ENCODE measurements around the gene TBCB. TPM values are rescaled to one million over a fixed set of nuclear protein-coding genes. Genes with fewer than 3 reads are reported as not detected.
"Not testable (repeated sequence)": the region's sequence is repeated elsewhere in the genome, so short reads cannot be mapped to it uniquely, and the experiment has no call there.

TBCB gene
- total RNA-seq, 1 experiment from 2014 or later = 536 TPM

DNA sequence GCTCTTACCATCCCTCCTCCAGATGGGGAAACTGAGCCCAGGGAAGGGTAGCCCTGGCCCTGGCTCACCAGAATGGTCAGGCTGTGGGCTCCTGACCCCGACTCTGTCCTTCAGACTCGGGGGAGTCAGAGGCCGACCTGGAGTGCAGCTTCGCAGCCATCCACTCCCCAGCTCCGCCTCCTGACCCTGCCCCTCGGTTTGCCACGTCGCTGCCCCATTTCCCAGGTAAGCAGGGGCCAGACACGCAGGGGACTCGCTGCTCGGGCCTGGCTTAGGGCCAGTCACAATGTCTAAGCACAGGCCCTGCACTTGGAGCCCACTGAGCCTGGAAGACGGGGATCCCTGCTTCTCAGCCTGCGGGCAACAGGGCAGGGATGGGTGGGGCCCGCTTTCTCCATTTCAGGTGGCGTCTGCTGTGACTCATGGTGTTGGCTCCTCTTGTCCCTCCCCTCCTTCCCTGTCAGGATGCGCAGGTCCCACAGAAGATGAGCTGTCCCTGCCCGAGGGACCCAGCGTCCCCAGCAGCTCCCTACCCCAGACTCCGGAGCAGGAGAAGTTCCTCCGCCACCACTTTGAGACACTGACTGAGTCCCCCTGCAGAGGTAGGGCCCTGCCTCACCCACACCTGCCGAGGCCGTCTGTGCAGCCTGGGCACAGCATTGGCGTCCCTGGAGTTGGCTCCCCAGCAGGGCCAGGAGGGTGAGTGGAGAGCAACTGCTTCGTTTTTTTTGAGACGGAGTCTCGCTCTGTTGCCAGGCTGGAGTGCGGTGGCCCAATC, 13.5 kb upstream of the TBCB start:
- DNase-seq (ENCODE audit: low spot score) = peak; percentile 22

DNA sequence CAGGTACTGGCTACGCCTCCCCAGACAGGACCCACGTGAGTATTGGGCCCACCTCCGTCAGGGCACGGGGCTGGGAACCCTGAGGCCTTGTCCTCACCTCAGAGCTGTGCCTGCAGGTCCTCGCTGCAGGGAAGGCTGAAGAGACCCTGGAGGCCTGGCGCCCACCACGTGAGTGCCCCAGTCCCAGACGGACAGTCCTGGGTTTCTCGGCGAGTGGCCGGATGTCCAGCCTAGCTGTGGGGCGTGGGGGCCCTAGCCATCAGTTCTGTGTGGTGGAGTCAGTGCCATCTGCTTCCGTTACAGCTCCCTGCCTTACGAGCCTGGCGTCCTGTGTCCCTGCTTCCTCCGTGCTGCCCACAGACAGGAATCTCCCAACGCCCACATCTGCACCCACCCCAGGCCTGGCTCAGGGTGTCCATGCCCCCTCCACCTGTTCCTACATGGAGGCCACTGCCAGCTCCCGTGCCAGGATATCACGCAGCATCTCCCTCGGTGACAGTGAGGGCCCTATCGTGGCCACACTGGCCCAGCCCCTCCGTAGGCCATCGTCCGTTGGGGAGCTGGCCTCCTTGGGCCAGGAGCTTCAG, 12.1 kb upstream of the TBCB start:
- no peak for DNase-seq (ENCODE audit: low spot score)

DNA sequence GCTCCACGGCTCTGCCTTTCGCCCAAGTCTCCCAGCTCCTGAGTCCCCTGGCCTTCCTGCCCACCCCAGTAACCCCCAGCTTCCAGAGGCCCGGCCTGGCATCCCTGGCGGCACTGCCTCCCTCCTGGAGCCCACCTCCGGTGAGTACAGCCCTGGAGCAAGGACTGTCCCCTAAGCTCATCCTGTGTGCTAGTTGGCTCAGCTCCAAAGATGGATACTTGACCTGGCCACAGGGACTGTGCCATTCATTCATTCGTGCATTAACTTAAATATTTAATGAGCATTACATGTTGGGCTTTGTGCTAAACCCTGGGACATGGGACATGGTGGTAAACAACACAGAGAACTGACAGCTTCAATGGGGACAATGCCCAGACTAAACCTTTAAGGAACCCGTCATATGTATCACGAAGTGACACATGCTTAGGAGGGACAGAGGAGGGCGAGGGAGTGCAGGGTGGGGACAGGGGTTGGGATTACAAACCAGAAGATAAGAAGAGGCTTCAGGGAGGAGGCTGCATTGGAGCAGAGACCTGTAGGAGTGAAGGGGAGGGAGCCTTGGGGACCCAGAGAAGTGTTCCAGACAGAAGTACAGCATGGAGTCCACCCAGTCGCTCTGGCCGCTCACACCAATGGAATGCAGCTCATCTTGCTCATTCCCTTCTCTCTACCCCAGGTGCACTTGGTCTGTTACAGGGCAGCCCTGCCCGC, 11.3 kb upstream of the TBCB start:
- DNase-seq (ENCODE audit: low spot score) = no peak

DNA sequence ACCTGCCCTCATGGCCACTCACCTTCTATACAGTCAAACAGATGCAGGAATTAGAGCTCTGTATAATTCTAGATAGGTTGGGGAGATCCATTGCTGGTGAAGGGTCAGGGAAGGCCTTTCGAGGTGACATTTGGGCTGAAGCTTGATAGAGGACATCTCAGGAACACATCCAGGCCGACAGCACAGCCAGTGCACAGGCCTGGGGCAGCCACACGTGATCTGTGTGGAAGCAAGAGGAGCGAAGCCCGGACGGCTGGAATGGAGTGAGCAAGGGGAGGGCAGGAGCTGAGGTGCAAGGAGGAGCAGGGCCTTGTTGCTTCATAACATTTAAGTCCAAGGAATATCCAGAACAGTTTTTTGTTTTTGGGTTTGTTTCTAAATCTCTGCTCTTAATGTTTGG, 8.8 kb upstream of the TBCB start:
- DNase-seq (ENCODE audit: low spot score) = no peak

DNA sequence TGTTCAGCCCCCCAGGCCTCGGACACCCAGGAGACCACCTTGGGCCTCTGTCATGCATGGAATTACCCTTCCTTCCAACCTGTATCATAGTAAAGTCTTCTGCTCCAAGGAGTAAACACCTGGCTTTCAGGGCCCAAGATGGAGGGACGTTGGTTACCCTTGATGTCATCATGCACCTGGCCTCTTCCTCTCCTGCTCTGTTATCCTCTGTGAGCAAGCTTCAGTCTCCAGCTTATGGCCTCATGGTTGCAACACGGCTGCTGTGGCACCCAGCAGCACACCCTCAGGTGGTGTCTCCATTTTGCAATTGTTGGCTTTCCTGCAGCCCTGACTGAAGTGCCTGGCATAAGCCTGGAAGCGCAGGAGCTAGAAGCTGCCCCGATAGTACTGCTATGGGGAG, 8.3 kb upstream of the TBCB start:
- peak; percentile 23 for DNase-seq (ENCODE audit: low spot score)

DNA sequence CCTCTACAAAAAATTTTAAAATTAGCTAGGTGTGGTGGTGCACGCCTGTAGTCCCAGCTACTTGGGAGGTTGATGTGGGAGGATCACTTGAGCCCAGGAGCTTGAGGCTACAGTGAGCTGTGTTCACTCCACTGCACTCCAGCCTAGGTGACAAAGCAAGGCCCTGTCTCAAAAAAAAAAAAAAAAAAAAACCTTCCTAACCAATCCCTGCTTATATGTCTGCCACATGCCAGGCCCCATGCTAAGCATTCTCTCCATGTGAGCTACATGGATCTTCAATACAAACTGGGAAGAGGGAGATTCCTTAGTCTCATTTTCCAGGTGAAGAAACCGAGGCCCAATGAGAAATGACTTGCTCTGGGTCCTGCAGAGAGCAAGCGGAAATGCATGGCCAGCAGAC, 6.6 kb upstream of the TBCB start:
- DNase-seq (ENCODE audit: low spot score) = no peak

DNA sequence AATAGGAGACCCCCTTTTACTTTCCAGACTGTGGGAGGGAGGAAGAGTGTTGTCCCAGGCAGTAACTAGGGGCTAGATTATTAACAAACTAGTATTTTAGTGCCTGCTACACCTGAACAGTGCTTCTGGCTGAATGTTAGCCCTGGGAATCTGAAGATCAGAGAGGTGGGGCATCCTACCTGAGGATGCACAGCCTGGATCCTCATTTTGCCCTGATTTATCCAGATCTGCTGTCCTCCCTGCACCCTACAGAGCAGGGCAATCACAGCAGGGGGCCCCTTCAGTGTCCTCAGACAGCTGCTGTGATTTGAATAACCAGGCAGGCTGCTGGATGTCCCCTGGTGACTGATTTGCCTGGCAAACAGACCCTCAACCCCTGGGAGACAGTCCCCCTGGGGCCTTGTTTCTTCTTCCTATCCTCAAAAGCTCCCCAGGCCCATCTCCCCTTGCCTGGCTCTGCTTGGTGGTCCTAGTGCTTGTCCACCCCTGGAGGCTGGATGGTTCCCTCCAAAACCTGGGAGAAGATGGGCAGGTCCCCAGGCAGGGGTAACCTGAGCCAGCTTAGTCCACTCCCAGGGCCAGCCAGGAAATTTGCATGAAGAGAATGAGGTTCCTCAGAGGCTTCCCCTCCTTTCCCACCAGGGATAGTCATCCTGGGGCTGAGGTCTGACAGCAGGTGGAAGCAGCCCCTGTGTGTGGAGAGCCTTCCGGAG, 4.6 kb upstream of the TBCB start, which contains the start of gene OVOL3:
Gene OVOL3 (plus strand): TSS at position 657 of the 713 bp plus-strand sequence. CDS start 60 bp downstream, outside the sequence.
- no peak for DNase-seq (ENCODE audit: low spot score)

DNA sequence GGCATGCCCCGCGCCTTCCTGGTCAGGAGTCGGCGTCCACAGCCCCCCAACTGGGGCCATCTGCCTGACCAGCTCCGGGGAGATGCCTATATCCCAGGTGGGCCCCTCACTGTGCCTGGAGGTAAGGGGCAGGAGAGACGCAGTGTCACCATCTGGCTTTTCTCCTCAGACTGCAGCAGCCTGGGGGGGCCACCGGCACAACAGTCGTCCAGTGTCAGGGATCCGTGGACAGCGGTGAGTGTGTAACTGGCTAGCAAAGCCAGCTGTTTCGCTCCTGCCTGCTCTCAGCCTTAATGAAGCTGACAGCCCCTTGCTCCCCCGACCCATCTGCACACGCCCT, 4.1 kb upstream of the TBCB start:
- no peak for DNase-seq (ENCODE audit: low spot score)

- no peak for DNase-seq (ENCODE audit: low spot score)
These were observed 2.6 kb upstream of the TBCB start for GRCh38 chr19:36112678-36113077.

- DNase-seq (ENCODE audit: low spot score) = no peak
These were observed 1.8 kb upstream of the TBCB start for GRCh38 chr19:36113425-36113824.

DNA sequence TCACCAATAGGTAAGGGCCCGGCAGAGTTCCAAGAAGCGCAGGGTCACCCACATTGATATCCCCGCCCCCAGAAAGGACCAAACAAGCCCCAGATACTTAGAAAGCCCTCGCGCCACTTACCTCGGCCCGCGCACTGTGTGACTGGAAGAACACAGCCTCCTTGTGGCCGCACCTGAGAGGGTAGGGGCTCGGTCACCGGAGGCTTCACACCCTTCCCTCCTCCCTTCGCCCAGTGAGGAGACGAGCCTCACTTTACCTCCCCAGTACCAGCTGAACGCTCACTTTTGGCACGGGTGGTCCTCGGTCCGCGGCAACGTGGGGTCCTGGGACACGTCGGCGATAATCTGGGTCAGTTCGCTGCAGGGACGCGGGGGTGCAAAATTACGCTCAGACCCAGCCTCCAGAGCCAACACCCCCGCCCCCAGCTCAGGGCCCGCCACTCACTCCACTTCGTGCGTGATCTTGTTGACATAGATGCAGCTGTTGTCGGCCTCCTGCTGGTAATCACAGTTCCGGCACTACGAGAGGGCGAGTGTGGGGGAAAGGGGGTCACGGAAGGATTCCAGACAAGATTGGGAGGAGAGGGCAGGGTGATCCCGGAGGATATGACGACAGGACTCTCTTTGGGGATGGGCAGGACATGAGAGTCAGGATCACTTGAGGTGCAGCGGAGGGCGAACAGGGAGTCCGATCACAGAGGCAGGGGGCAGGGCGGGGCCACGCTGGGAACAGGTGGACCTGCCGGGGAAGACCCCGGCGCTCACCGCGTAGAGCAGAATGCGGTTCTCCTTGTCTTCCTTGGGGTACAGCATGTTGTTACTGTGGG, 1.2 kb upstream of the TBCB start:
- DNase-seq (ENCODE audit: low spot score) = peak; percentile 45

GRCh38 chr19:36114721-36115452, 381 bp upstream of the TBCB start, which contains the start of gene POLR2I:
POLR2I (minus strand) TSS chr19:36114875; CDS start chr19:36114856, 19 bp downstream.
- DNase-seq (ENCODE audit: low spot score) = peak; percentile 100

- DNase-seq (ENCODE audit: low spot score) = no peak
These were observed 1.0 kb downstream of the TBCB start for GRCh38 chr19:36116344-36116637.

DNA sequence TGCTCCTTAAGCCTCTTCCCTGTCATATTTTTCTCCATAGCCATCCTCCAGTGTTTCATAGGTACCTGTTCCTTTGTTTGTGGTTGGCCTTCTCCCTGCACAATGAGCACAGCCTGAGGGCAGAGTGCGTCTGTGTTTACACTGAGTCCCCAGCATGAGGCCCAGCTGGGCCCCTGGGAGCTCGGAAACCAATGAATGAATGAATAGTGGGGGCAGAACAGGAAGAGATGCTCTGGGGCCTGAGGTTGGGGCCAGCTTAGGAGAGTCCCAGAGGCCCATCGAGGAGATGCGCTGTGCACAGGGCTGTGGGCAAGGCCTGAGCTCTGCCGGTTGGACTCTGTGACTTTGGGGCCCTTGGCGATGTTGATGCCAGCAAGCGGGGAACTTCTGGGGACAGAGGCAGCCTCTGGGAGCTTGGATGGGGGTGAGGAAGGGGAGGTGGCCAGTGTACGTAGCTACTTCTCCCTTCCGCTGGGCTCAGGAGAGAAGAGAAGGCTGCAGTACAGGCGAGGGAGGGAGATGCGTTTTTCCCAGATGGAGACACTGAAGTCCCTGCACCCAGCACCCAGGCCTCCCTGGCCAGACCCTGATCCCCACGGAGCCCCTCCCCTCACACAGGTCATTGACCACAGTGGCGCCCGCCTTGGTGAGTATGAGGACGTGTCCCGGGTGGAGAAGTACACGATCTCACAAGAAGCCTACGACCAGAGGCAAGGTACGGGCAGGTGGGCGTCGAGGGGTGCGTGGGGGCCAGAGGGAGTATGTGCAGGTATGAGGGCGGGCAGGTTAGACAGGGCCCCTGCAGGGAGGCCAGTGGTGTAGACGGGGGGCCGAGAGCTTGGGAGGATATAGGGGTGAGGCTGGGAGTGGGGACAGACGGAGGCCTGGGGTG, 5.1 kb downstream of the TBCB start:
- no peak for DNase-seq (ENCODE audit: low spot score)

- no peak for DNase-seq (ENCODE audit: low spot score)
These were observed 5.7 kb downstream of the TBCB start for GRCh38 chr19:36120984-36121358.

DNA sequence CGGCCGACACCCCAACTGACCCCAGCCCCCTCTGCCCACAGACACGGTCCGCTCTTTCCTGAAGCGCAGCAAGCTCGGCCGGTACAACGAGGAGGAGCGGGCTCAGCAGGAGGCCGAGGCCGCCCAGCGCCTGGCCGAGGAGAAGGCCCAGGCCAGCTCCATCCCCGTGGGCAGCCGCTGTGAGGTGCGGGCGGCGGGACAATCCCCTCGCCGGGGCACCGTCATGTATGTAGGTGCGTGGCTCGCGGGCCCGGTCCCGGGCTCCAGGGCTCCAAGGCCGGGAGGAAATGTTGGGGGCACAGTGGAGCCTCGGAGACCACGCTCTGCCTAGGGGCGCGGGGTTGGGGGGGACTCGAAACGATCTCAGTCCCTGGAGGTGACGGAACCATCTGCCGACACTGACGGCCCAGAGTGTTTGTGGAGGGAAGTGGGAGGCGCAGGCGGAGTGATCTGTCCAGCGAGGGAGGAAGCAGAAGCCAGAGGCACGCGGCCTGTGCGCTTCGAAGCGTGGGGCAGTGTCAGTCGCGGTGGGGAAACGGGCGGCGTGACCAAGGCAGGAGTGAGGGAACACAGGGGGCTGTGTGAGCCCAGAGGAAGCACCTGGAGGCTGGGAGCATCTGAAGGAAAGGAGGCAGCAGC, 6.3 kb downstream of the TBCB start:
- DNase-seq (ENCODE audit: low spot score) = no peak

- DNase-seq (ENCODE audit: low spot score) = no peak
These were observed 10.3 kb downstream of the TBCB start for GRCh38 chr19:36125557-36125956.

DNA sequence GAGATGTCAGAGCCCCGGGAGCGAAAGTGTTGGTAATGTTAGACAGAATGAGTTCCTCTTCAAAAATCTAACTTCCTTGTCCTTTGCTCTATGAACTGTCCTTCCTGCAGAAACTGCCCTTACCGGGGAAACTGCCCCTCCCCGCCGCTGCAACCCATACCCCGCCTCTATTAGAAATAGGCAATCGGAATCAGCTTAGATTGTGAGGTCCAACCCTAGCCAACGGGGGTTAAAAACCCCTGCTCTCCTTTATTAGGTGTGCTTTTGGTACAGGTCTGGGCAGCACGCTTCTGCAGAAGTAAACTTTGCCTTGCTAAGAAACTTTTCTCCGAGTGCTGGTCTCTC, 13.1 kb downstream of the TBCB start:
- DNase-seq (ENCODE audit: low spot score) = no peak

GRCh38 chr19:36131221-36131620, 16.0 kb downstream of the TBCB start:
- DNase-seq (ENCODE audit: low spot score) = not testable (repeated sequence)
